Neural cell (in vitro differentiated cells): ENCODE results near the gene NCEH1. TPM values are rescaled to one million over a fixed set of nuclear protein-coding genes. Genes with fewer than 3 reads are reported as not detected.

ENCODE experiments used
- H2AFZ ChIP-seq: fragments of 200-600, 300-800 bp; sonication (generic), shearing (Covaris generic); 2 replicates; pipeline ENCODE4 v1.6.0; 2014; ENCODE audit warnings: low read depth, mild to moderate bottlenecking, antibody characterized with exemption, low read length, moderate library complexity
- H3F3A ChIP-seq: fragments of 200-600 bp; shearing (Covaris generic); 2 replicates; pipeline ENCODE4 v1.6.1; 2016; ENCODE audit warnings: mild to moderate bottlenecking, moderate library complexity, mixed read lengths, antibody characterized with exemption, low read length; ENCODE audit not compliant: insufficient read depth, poor library complexity, severe bottlenecking
- H3K27ac ChIP-seq: fragments of 200-600, 300-800 bp; sonication (generic), shearing (Covaris generic); 2 replicates; pipeline ENCODE4 v1.5.1; 2014; ENCODE audit warnings: mild to moderate bottlenecking, low read length, moderate library complexity
- H3K27me3 ChIP-seq: fragments of 300-800, 200-600 bp; sonication (generic), shearing (Covaris generic); 2 replicates; pipeline ENCODE4 v1.6.0; 2014; ENCODE audit warnings: mild to moderate bottlenecking, low read depth, low read length, moderate library complexity; ENCODE audit not compliant: insufficient read depth
- H3K36me3 ChIP-seq: fragments of 300-800, 200-600 bp; sonication (generic), shearing (Covaris generic); 2 replicates; pipeline ENCODE4 v1.5.1; 2014; ENCODE audit warnings: mild to moderate bottlenecking, antibody characterized with exemption, low read length, moderate library complexity; ENCODE audit not compliant: insufficient read depth
- H3K4me2 ChIP-seq: fragments of 300-800, 200-600 bp; sonication (generic), shearing (Covaris generic); 2 replicates; pipeline ENCODE4 v1.6.0; 2014; ENCODE audit warnings: mild to moderate bottlenecking, low read length
- H3K4me3 ChIP-seq: fragments of 300-800, 200-600 bp; sonication (generic), shearing (Covaris generic); 2 replicates; pipeline ENCODE4 v1.5.1; 2014; ENCODE audit warnings: mild to moderate bottlenecking, low read length, moderate library complexity
- H3K79me2 ChIP-seq: fragments of 200-600 bp; shearing (Covaris generic); replicated peaks from 2 replicates; pipeline ENCODE4 v1.6.0; 2014; ENCODE audit warnings: mild to moderate bottlenecking, low read length, moderate library complexity; ENCODE audit not compliant: insufficient read depth
- H3K9ac ChIP-seq: fragments of 300-800, 200-600 bp; sonication (generic), shearing (Covaris generic); 2 replicates; pipeline ENCODE4 v1.6.1; 2016; ENCODE audit warnings: mild to moderate bottlenecking, low read length, mixed read lengths
- H3K9me2 ChIP-seq: fragments of 200-600 bp; shearing (Covaris generic); 2 replicates; pipeline ENCODE4 v1.6.1; 2016; ENCODE audit warnings: mild to moderate bottlenecking, low read length, mixed read lengths; ENCODE audit not compliant: insufficient read depth
- H3K9me3 ChIP-seq: fragments of 200-600, 300-800 bp; sonication (generic), shearing (Covaris generic); 2 replicates; pipeline ENCODE4 v1.6.1; 2016; ENCODE audit warnings: mild to moderate bottlenecking, mixed run types, low read length, moderate library complexity, mixed read lengths
- H4K20me1 ChIP-seq: fragments of 200-600 bp; shearing (Covaris generic); 2 replicates; pipeline ENCODE4 v1.6.1; 2016; ENCODE audit warnings: mild to moderate bottlenecking, mixed run types; ENCODE audit not compliant: insufficient read depth
- CTCF ChIP-seq: fragments of 450-650 bp; IDR thresholded peaks from 2 replicates; pipeline ENCODE4 v1.5.1; 2014; ENCODE audit warnings: antibody characterized with exemption, mild to moderate bottlenecking, moderate library complexity; ENCODE audit not compliant: poor library complexity, severe bottlenecking
- EP300 ChIP-seq: fragments of 450-650 bp; conservative IDR thresholded peaks from 2 replicates; pipeline ENCODE4 v1.6.1; 2014; ENCODE audit warnings: antibody characterized with exemption, mild to moderate bottlenecking, moderate library complexity; ENCODE audit not compliant: poor library complexity, severe bottlenecking
- EZH2 ChIP-seq: fragments of 200-600, 300-800 bp; shearing (Covaris generic), sonication (generic); IDR thresholded peaks from 2 replicates; pipeline ENCODE4 v1.6.1; 2014; ENCODE audit warnings: antibody characterized with exemption, low read length, borderline replicate concordance, mild to moderate bottlenecking; ENCODE audit not compliant: insufficient read depth, poor library complexity, severe bottlenecking
- MXI1 ChIP-seq: fragments of 450-650 bp; conservative IDR thresholded peaks from 2 replicates; pipeline ENCODE4 v1.6.1; 2014; ENCODE audit warnings: antibody characterized with exemption, mild to moderate bottlenecking; ENCODE audit not compliant: poor library complexity, severe bottlenecking
- POLR2AphosphoS5 ChIP-seq: IDR thresholded peaks from 2 replicates; pipeline ENCODE4 v1.6.1; 2012
- RAD21 ChIP-seq: fragments of 450-650 bp; conservative IDR thresholded peaks from 2 replicates; pipeline ENCODE4 v1.6.1; 2014; ENCODE audit warnings: antibody characterized with exemption, mild to moderate bottlenecking, moderate library complexity
- SMC3 ChIP-seq: fragments of 450-650 bp; conservative IDR thresholded peaks from 2 replicates; pipeline ENCODE4 v1.6.1; 2014; ENCODE audit warnings: antibody characterized with exemption, mild to moderate bottlenecking, moderate library complexity; ENCODE audit not compliant: poor library complexity
- TAF1 ChIP-seq: IDR thresholded peaks from 2 replicates; pipeline ENCODE4 v1.6.1; 2012; ENCODE audit warnings: low read depth
- polyA plus RNA-seq: library from polyadenylated mRNA; depleted of rRNA; stranded (reverse); fragments of >200 nt; gene quantifications from 2 replicates; pipeline ENCODE4 v1.2.3, GENCODE V29; 2014
- TF ChIP-seq, protein P1 (sequence below): IDR thresholded peaks from 2 replicates; pipeline ENCODE4 v1.6.1; 2012; ENCODE audit warnings: borderline replicate concordance

NCEH1 gene
- polyA plus RNA-seq, 1 donor from 2014 or later = 2.1 TPM

- H3K9me3 ChIP-seq = no peaks in the 10 kb centered on the region
- H3K79me2 ChIP-seq = peaks cover 36% of the 10 kb centered on the region
- H3K27me3 ChIP-seq = no peaks in the 10 kb centered on the region
- no peaks in the 10 kb centered on the region for H3K9me2 ChIP-seq
- TF ChIP-seq TAF1 (no peak), MXI1 (no peak), EZH2 (no peak), SMC3 (no peak), POLR2AphosphoS5 (no peak)
- TF ChIP-seq, protein P1, sequence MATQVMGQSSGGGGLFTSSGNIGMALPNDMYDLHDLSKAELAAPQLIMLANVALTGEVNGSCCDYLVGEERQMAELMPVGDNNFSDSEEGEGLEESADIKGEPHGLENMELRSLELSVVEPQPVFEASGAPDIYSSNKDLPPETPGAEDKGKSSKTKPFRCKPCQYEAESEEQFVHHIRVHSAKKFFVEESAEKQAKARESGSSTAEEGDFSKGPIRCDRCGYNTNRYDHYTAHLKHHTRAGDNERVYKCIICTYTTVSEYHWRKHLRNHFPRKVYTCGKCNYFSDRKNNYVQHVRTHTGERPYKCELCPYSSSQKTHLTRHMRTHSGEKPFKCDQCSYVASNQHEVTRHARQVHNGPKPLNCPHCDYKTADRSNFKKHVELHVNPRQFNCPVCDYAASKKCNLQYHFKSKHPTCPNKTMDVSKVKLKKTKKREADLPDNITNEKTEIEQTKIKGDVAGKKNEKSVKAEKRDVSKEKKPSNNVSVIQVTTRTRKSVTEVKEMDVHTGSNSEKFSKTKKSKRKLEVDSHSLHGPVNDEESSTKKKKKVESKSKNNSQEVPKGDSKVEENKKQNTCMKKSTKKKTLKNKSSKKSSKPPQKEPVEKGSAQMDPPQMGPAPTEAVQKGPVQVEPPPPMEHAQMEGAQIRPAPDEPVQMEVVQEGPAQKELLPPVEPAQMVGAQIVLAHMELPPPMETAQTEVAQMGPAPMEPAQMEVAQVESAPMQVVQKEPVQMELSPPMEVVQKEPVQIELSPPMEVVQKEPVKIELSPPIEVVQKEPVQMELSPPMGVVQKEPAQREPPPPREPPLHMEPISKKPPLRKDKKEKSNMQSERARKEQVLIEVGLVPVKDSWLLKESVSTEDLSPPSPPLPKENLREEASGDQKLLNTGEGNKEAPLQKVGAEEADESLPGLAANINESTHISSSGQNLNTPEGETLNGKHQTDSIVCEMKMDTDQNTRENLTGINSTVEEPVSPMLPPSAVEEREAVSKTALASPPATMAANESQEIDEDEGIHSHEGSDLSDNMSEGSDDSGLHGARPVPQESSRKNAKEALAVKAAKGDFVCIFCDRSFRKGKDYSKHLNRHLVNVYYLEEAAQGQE = no peak
- H3K4me3 ChIP-seq = peak overlapping the region; percentile 86
- peak overlapping the region; percentile 25 for H3K9ac ChIP-seq
- peak overlapping the region; percentile 88 for H3K4me2 ChIP-seq
- H2AFZ ChIP-seq = peak overlapping the region; percentile 49
- no peak overlapping the region for H3K27ac ChIP-seq
- no peaks in the 10 kb centered on the region for H4K20me1 ChIP-seq
- no peaks in the 10 kb centered on the region for H3K36me3 ChIP-seq
- no peaks in the 10 kb centered on the region for H3F3A ChIP-seq
Observed at GRCh38 chr3:172751175-172751704, 40.4 kb upstream of the NCEH1 start.

DNA sequence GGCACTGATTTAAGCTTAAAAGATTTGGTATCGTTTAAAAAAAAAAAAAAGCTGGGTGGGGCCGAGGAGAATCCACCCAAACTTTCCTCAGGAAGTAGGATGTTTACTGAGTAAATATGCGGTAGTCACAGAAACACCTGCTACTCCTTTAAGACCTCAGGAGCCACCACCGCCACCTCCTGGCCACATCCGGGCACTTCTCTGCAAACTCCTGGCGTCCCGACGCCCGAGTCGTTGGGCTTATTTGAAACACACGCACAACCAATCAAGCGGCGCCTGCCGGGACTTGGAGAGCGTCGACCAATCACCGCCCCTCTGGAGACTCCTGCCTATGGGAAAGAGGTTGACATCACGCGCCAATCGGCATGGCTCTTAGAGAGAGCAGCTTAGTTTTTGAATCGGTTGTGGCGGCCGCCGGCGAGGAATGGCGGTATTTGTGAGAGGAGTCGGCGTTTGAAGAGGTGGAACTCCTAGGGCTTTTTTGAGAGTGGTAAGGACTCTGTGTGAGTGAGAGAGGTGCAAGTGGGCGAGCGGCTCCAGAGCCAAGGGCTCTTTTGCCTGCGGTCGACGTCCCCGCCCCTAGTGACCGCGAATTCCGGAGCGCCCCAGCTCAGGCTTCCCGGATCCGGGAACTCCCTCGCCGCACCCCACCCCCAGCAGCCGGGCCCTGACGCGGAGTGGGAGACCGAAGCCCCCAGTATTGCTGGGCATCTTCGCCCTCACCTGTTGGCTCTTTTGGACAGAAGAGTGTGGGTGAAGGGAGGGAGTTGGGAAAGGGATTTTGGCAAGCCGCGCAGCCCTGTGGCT, 39.7 kb upstream of the NCEH1 start, which contains the start of gene ECT2:
Gene ECT2, plus strand, starts transcription at position 359 of the 807 bp plus-strand sequence. CDS start 3,805 bp downstream, outside the sequence.
- peak; percentile 38 for TF ChIP-seq EP300
- TF ChIP-seq RAD21 = peak; percentile 63
- TF ChIP-seq TAF1 = no peak
- TF ChIP-seq SMC3 = peak; percentile 64
- TF ChIP-seq EZH2 = no peak
- peak; percentile 96 for TF ChIP-seq MXI1
- TF ChIP-seq, protein P1 = no peak
- TF ChIP-seq CTCF = peak; percentile 92
- TF ChIP-seq POLR2AphosphoS5 = peak; percentile 49
- Histone ChIP-seq H3K27ac (no peak within 1 kb of the TSS), H3K9me3 (no peaks in the 10 kb centered on the region), H3K27me3 (no peaks in the 10 kb centered on the region), H3K9ac (peak within 1 kb of the TSS; percentile 46), H2AFZ (peak within 1 kb of the TSS; percentile 80), H3K79me2 (peaks cover 36% of the 10 kb centered on the region), H3K36me3 (no peaks in the 10 kb centered on the region), H3K9me2 (no peaks in the 10 kb centered on the region), H4K20me1 (no peaks in the 10 kb centered on the region), H3K4me2 (peak within 1 kb of the TSS; percentile 88), H3K4me3 (peak within 1 kb of the TSS; percentile 86), H3F3A (no peaks in the 10 kb centered on the region)
